Mononuclear cell (primary cell): Measurements from ENCODE around the gene TWIST2. TPM values are rescaled to one million over a fixed set of nuclear protein-coding genes. Genes with fewer than 3 reads are reported as not detected.

Experiments used
- H3K27me3 ChIP-seq: 2 replicates; pipeline ENCODE4 v1.6.0; 2011; ENCODE audit warnings: low read length, control low read depth; ENCODE audit not compliant: insufficient read depth
- H3K4me1 ChIP-seq: 2 replicates; pipeline ENCODE4 v1.5.1; 2011; ENCODE audit warnings: mild to moderate bottlenecking, low read length, control low read depth; ENCODE audit not compliant: insufficient read depth
- H3K4me3 ChIP-seq: 2 replicates; pipeline ENCODE4 v1.5.1; 2011; ENCODE audit warnings: mild to moderate bottlenecking, low read length, moderate library complexity
- H3K9me3 ChIP-seq: 2 replicates; pipeline ENCODE4 v1.5.1; 2011; ENCODE audit warnings: low read depth, mild to moderate bottlenecking, control low read depth, low read length
- total RNA-seq: library from RNA; depleted of rRNA; stranded (reverse); fragments of >200 nt; gene quantifications from one replicate; pipeline ENCODE4 v1.2.3, GENCODE V29; 2012

Gene TWIST2
- total RNA-seq, 1 donor: 0.21 TPM

GRCh38 chr2:238857959-238858358 is 10.1 kb downstream of the TWIST2 start:
- peaks cover 13% of the 10 kb centered on the region for H3K4me1 ChIP-seq
- no peaks in the 10 kb centered on the region for H3K27me3 ChIP-seq
- H3K4me3 ChIP-seq: no peak overlapping the region
- H3K9me3 ChIP-seq: no peaks in the 10 kb centered on the region

GRCh38 chr2:238859636-238860347 is 11.9 kb downstream of the TWIST2 start:
- Histone ChIP-seq H3K9me3 (no peaks in the 10 kb centered on the region), H3K4me3 (no peak overlapping the region), H3K27me3 (no peaks in the 10 kb centered on the region), H3K4me1 (peaks cover 13% of the 10 kb centered on the region)

DNA sequence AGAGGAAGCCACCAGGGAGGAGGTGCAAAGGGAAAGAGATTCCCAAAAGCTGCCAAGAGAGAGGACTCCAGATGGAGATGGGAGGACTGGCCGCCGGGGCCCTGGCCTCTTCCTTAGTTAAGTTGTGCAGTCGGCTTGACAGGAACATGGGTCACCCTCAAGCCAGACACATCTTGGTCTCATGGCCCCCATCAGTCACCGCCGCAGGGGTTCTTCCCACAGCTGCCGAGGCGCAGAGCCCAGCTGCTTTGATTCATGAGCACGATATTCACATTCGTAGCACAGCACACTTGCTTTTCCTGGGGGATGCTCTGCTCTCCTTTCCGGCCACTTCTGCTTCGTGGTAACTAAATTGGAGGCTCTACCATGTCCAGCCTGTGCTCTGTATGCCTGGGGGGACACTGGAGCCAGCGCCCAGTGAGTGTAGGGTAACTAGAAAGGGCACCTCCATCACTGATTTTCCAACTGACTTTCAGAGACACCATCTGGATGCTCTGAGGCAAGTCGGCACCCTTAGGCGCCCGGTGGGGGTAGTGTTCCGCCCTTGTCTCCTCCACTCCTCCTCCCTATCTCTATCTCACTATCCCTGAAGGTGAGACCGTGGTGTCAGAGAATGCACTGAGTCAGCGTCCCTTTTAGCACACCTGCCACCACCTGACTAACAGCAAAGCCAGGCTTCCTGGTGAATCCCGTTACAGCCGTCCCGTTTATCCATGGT is 13.3 kb downstream of the TWIST2 start:
- no peak overlapping the region for H3K4me3 ChIP-seq
- H3K9me3 ChIP-seq: no peaks in the 10 kb centered on the region
- H3K27me3 ChIP-seq: no peaks in the 10 kb centered on the region
- H3K4me1 ChIP-seq: peaks cover 13% of the 10 kb centered on the region

GRCh38 chr2:238861766-238862315 is 14.0 kb downstream of the TWIST2 start:
- Histone ChIP-seq H3K27me3 (no peaks in the 10 kb centered on the region), H3K4me1 (peaks cover 13% of the 10 kb centered on the region), H3K4me3 (no peak overlapping the region), H3K9me3 (no peaks in the 10 kb centered on the region)

- H3K4me3 ChIP-seq: no peak overlapping the region
- H3K4me1 ChIP-seq: peaks cover 8% of the 10 kb centered on the region
- H3K9me3 ChIP-seq: no peaks in the 10 kb centered on the region
- no peaks in the 10 kb centered on the region for H3K27me3 ChIP-seq
Observed at GRCh38 chr2:238862701-238863100, 14.8 kb downstream of the TWIST2 start.

- no peak overlapping the region for H3K4me3 ChIP-seq
- no peaks in the 10 kb centered on the region for H3K9me3 ChIP-seq
- H3K4me1 ChIP-seq: peaks cover 3% of the 10 kb centered on the region
- H3K27me3 ChIP-seq: no peaks in the 10 kb centered on the region
Observed at GRCh38 chr2:238863231-238863630, 15.3 kb downstream of the TWIST2 start.

GRCh38 chr2:238863749-238864206 is 15.9 kb downstream of the TWIST2 start:
- Histone ChIP-seq H3K4me3 (no peak overlapping the region), H3K4me1 (no peaks in the 10 kb centered on the region), H3K27me3 (no peaks in the 10 kb centered on the region), H3K9me3 (no peaks in the 10 kb centered on the region)

- H3K4me3 ChIP-seq: no peak overlapping the region
- no peaks in the 10 kb centered on the region for H3K9me3 ChIP-seq
- H3K27me3 ChIP-seq: no peaks in the 10 kb centered on the region
- no peaks in the 10 kb centered on the region for H3K4me1 ChIP-seq
Observed at GRCh38 chr2:238864207-238865014, 16.5 kb downstream of the TWIST2 start.

DNA sequence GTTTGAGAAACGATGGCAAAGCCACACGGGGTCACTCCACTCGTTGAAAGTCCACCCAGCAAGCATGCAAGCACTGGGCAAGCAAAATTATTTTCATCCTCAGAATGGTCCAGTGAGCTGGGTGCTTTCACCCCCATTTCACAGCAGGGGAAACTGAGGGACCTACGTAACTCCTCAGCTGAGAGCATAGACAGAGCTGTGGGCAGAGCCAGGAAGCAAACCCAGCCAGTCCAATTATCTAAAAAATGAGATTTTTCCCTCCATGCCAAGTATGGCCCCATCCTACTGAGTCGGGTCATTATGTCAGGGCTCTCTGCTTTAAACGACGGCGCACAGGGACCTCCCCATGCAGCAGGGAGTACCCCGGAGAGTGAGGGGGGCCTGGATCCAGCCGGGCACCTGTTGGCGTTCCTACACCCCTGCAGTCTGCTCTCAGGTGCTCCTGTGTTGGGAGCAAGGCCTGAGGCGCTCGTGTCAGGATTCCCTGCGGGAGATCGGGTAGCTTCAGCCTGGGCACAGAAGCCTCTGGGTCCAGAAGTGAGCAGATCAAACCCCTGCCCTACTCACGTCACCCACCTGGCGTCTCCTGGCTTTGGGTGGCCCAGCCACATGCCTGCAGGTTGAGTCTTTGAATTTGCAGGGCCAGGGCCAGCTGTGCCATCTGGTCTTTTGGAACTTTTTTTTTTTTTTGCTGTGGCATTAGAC is 17.3 kb downstream of the TWIST2 start:
- Histone ChIP-seq H3K4me1 (no peaks in the 10 kb centered on the region), H3K4me3 (no peak overlapping the region), H3K27me3 (no peaks in the 10 kb centered on the region), H3K9me3 (no peaks in the 10 kb centered on the region)

GRCh38 chr2:238865744-238866355 is 18.0 kb downstream of the TWIST2 start:
- Histone ChIP-seq H3K9me3 (no peaks in the 10 kb centered on the region), H3K4me3 (no peak overlapping the region), H3K4me1 (no peaks in the 10 kb centered on the region), H3K27me3 (no peaks in the 10 kb centered on the region)

- Histone ChIP-seq H3K9me3 (no peaks in the 10 kb centered on the region), H3K4me3 (no peak overlapping the region), H3K4me1 (no peaks in the 10 kb centered on the region), H3K27me3 (no peaks in the 10 kb centered on the region)
Observed at GRCh38 chr2:238866656-238867277, 18.9 kb downstream of the TWIST2 start.

- Histone ChIP-seq H3K9me3 (no peaks in the 10 kb centered on the region), H3K4me3 (no peak overlapping the region), H3K27me3 (no peaks in the 10 kb centered on the region), H3K4me1 (no peaks in the 10 kb centered on the region)
Observed at GRCh38 chr2:238868067-238868524, 20.2 kb downstream of the TWIST2 start.

- Histone ChIP-seq H3K9me3 (no peaks in the 10 kb centered on the region), H3K4me3 (no peak overlapping the region), H3K4me1 (no peaks in the 10 kb centered on the region), H3K27me3 (no peaks in the 10 kb centered on the region)
Observed at GRCh38 chr2:238868616-238869292, 20.9 kb downstream of the TWIST2 start.
